ENCODE results near the gene LGALS4. TPM values are rescaled to one million over a fixed set of nuclear protein-coding genes. Genes with fewer than 3 reads are reported as not detected.
"Not testable (repeated sequence)": the region's sequence is repeated elsewhere in the genome, so short reads cannot be mapped to it uniquely, and the experiment has no call there.

Gene LGALS4
- total and polyA plus RNA-seq, 9 donors: 0.67 to 45.5 (median 1.3) TPM

- no peak for DNase-seq
- Histone ChIP-seq H3K36me3 (ENCODE audit: control insufficient read depth, insufficient read depth, low read length) (peaks cover 65% of the 10 kb centered on the region), H3K27ac (ENCODE audit: low read length) (peak overlapping the region; percentile 62), H3K27me3 (ENCODE audit: control insufficient read depth, insufficient read depth, low read length) (no peaks in the 10 kb centered on the region), H3K4me3 (ENCODE audit: low read length) (no peak overlapping the region), H3K9me3 (replicated peaks; ENCODE audit: control insufficient read depth, low read depth, low read length) (no peaks in the 10 kb centered on the region), H3K4me1 (ENCODE audit: control insufficient read depth, insufficient read depth, low read length) (peaks cover 37% of the 10 kb centered on the region)
- 80% methylated on average over 4 of the region's 8 CpGs for WGBS (ENCODE audit: insufficient coverage)
Observed at GRCh38 chr19:38836159-38836982, 23.6 kb upstream of the LGALS4 start.

GRCh38 chr19:38834590-38834989 is 21.8 kb upstream of the LGALS4 start:
- WGBS (ENCODE audit: insufficient coverage): 85% methylated on average over 3 of the region's 6 CpGs
- no peak for DNase-seq
- no peaks in the 10 kb centered on the region for H3K9me3 ChIP-seq (replicated peaks; ENCODE audit: control insufficient read depth, low read depth, low read length)
- H3K27me3 ChIP-seq (ENCODE audit: control insufficient read depth, insufficient read depth, low read length): no peaks in the 10 kb centered on the region
- peaks cover 31% of the 10 kb centered on the region for H3K4me1 ChIP-seq (ENCODE audit: control insufficient read depth, insufficient read depth, low read length)
- no peak overlapping the region for H3K27ac ChIP-seq (ENCODE audit: low read length)
- peaks cover 52% of the 10 kb centered on the region for H3K36me3 ChIP-seq (ENCODE audit: control insufficient read depth, insufficient read depth, low read length)
- no peak overlapping the region for H3K4me3 ChIP-seq (ENCODE audit: low read length)

GRCh38 chr19:38834104-38834490 is 21.4 kb upstream of the LGALS4 start:
- no peak overlapping the region for H3K4me3 ChIP-seq (ENCODE audit: low read length)
- no peaks in the 10 kb centered on the region for H3K9me3 ChIP-seq (replicated peaks; ENCODE audit: control insufficient read depth, low read depth, low read length)
- no peaks in the 10 kb centered on the region for H3K27me3 ChIP-seq (ENCODE audit: control insufficient read depth, insufficient read depth, low read length)
- WGBS (ENCODE audit: insufficient coverage): 72% methylated on average over 4 of the region's 4 CpGs
- H3K36me3 ChIP-seq (ENCODE audit: control insufficient read depth, insufficient read depth, low read length): peaks cover 52% of the 10 kb centered on the region
- no peak overlapping the region for H3K27ac ChIP-seq (ENCODE audit: low read length)
- H3K4me1 ChIP-seq (ENCODE audit: control insufficient read depth, insufficient read depth, low read length): peaks cover 31% of the 10 kb centered on the region
- no peak for DNase-seq

- peak; percentile 52 for DNase-seq
- no CpG with 5 or more reads among the region's 7 CpGs for whole genome bisulfite sequencing (ENCODE audit: insufficient coverage)
- no peaks in the 10 kb centered on the region for H3K9me3 ChIP-seq (replicated peaks; ENCODE audit: control insufficient read depth, low read depth, low read length)
- H3K4me3 ChIP-seq (ENCODE audit: low read length): no peak overlapping the region
- H3K27ac ChIP-seq (ENCODE audit: low read length): no peak overlapping the region
- peaks cover 31% of the 10 kb centered on the region for H3K4me1 ChIP-seq (ENCODE audit: control insufficient read depth, insufficient read depth, low read length)
- peaks cover 45% of the 10 kb centered on the region for H3K36me3 ChIP-seq (ENCODE audit: control insufficient read depth, insufficient read depth, low read length)
- no peaks in the 10 kb centered on the region for H3K27me3 ChIP-seq (ENCODE audit: control insufficient read depth, insufficient read depth, low read length)
Observed at GRCh38 chr19:38833092-38833425, 20.3 kb upstream of the LGALS4 start.

- peak; percentile 69 for DNase-seq
Observed at GRCh38 chr19:38831142-38831605, 18.4 kb upstream of the LGALS4 start.

GRCh38 chr19:38830039-38830733 is 17.4 kb upstream of the LGALS4 start:
- H3K27me3 ChIP-seq (ENCODE audit: control insufficient read depth, insufficient read depth, low read length): no peaks in the 10 kb centered on the region
- no peak for DNase-seq
- no peak overlapping the region for H3K4me3 ChIP-seq (ENCODE audit: low read length)
- H3K4me1 ChIP-seq (ENCODE audit: control insufficient read depth, insufficient read depth, low read length): peaks cover 23% of the 10 kb centered on the region
- no peak overlapping the region for H3K27ac ChIP-seq (ENCODE audit: low read length)
- WGBS (ENCODE audit: insufficient coverage): 100% methylated on average over 1 of the region's 4 CpGs
- peaks cover 27% of the 10 kb centered on the region for H3K36me3 ChIP-seq (ENCODE audit: control insufficient read depth, insufficient read depth, low read length)
- no peaks in the 10 kb centered on the region for H3K9me3 ChIP-seq (replicated peaks; ENCODE audit: control insufficient read depth, low read depth, low read length)

More at GRCh38 chr19:38831142-38831605, 18.4 kb upstream of the LGALS4 start:
- Histone ChIP-seq H3K36me3 (ENCODE audit: control insufficient read depth, insufficient read depth, low read length) (peaks cover 36% of the 10 kb centered on the region), H3K9me3 (replicated peaks; ENCODE audit: control insufficient read depth, low read depth, low read length) (no peaks in the 10 kb centered on the region), H3K4me3 (ENCODE audit: low read length) (peak overlapping the region; percentile 61), H3K27me3 (ENCODE audit: control insufficient read depth, insufficient read depth, low read length) (no peaks in the 10 kb centered on the region), H3K4me1 (ENCODE audit: control insufficient read depth, insufficient read depth, low read length) (peaks cover 31% of the 10 kb centered on the region), H3K27ac (ENCODE audit: low read length) (peak overlapping the region; percentile 81)
- WGBS (ENCODE audit: insufficient coverage): 8% methylated on average over 13 of the region's 16 CpGs

GRCh38 chr19:38829203-38829602 is 16.5 kb upstream of the LGALS4 start:
- not testable (repeated sequence) for DNase-seq; H3K27me3 ChIP-seq (ENCODE audit: control insufficient read depth, insufficient read depth, low read length); H3K9me3 ChIP-seq (replicated peaks; ENCODE audit: control insufficient read depth, low read depth, low read length); H3K27ac ChIP-seq (ENCODE audit: low read length); H3K4me3 ChIP-seq (ENCODE audit: low read length)
- Histone ChIP-seq H3K36me3 (ENCODE audit: control insufficient read depth, insufficient read depth, low read length) (peaks cover 29% of the 10 kb centered on the region), H3K4me1 (ENCODE audit: control insufficient read depth, insufficient read depth, low read length) (peaks cover 16% of the 10 kb centered on the region)
- no CpG with 5 or more reads among the region's 7 CpGs for WGBS (ENCODE audit: insufficient coverage)

GRCh38 chr19:38826856-38827551 is 14.3 kb upstream of the LGALS4 start:
- no peak for DNase-seq
- Histone ChIP-seq H3K9me3 (replicated peaks; ENCODE audit: control insufficient read depth, low read depth, low read length) (no peaks in the 10 kb centered on the region), H3K36me3 (ENCODE audit: control insufficient read depth, insufficient read depth, low read length) (peaks cover 29% of the 10 kb centered on the region), H3K27me3 (ENCODE audit: control insufficient read depth, insufficient read depth, low read length) (no peaks in the 10 kb centered on the region), H3K27ac (ENCODE audit: low read length) (no peak overlapping the region), H3K4me3 (ENCODE audit: low read length) (no peak overlapping the region), H3K4me1 (ENCODE audit: control insufficient read depth, insufficient read depth, low read length) (peaks cover 8% of the 10 kb centered on the region)
- 77% methylated on average over 3 of the region's 6 CpGs for WGBS (ENCODE audit: insufficient coverage)

- not testable (repeated sequence) for DNase-seq; H3K27ac ChIP-seq (ENCODE audit: low read length); H3K4me1 ChIP-seq (ENCODE audit: control insufficient read depth, insufficient read depth, low read length); H3K4me3 ChIP-seq (ENCODE audit: low read length); H3K27me3 ChIP-seq (ENCODE audit: control insufficient read depth, insufficient read depth, low read length); H3K9me3 ChIP-seq (replicated peaks; ENCODE audit: control insufficient read depth, low read depth, low read length)
- 89% methylated on average over 5 of the region's 7 CpGs for WGBS (ENCODE audit: insufficient coverage)
- H3K36me3 ChIP-seq (ENCODE audit: control insufficient read depth, insufficient read depth, low read length): peaks cover 29% of the 10 kb centered on the region
Observed at GRCh38 chr19:38825936-38826335, 13.2 kb upstream of the LGALS4 start.

GRCh38 chr19:38821230-38821825 is 8.6 kb upstream of the LGALS4 start:
- not testable (repeated sequence) for H3K27ac ChIP-seq (ENCODE audit: low read length); H3K27me3 ChIP-seq (ENCODE audit: control insufficient read depth, insufficient read depth, low read length); H3K9me3 ChIP-seq (replicated peaks; ENCODE audit: control insufficient read depth, low read depth, low read length); H3K4me3 ChIP-seq (ENCODE audit: low read length); H3K4me1 ChIP-seq (ENCODE audit: control insufficient read depth, insufficient read depth, low read length); DNase-seq
- peaks cover 28% of the 10 kb centered on the region for H3K36me3 ChIP-seq (ENCODE audit: control insufficient read depth, insufficient read depth, low read length)
- 97% methylated on average over 28 of the region's 29 CpGs for WGBS (ENCODE audit: insufficient coverage)
